ENCODE data around the gene TTYH3.

The TTYH3 gene

DNA sequence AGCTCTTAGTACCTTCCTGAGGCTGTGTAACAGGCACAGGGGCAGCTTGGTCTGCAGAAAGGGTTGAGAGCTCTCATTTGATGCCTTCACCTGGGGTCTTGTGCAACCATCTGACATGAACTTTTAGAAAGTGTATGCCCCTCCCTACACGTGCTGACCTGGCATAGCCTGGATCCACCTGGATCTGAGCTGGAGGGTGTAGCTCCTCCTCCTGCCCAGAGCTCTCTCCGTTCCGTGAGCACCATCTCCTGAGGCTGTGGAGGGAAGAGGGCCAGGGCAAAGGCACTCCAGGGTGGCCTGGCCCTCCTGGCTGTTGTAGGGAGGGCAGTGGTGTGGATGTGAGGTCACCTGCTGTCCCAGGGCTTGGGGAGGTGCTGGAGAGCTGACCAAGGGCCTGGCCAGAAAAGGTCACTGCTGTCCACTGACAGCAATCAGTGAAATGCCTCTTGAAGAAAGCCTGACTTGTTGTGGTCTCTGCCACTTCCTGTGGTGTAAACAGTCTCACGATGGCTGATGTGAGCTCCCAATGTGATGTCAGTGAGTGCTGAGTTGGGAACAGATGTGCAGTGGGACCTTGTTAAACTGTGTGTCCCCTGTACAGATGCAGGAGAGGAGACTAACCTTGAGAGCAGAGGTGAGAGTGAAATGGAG, 79.2 kb downstream of the TTYH3 start:
- DNase-seq, result no peak

DNA sequence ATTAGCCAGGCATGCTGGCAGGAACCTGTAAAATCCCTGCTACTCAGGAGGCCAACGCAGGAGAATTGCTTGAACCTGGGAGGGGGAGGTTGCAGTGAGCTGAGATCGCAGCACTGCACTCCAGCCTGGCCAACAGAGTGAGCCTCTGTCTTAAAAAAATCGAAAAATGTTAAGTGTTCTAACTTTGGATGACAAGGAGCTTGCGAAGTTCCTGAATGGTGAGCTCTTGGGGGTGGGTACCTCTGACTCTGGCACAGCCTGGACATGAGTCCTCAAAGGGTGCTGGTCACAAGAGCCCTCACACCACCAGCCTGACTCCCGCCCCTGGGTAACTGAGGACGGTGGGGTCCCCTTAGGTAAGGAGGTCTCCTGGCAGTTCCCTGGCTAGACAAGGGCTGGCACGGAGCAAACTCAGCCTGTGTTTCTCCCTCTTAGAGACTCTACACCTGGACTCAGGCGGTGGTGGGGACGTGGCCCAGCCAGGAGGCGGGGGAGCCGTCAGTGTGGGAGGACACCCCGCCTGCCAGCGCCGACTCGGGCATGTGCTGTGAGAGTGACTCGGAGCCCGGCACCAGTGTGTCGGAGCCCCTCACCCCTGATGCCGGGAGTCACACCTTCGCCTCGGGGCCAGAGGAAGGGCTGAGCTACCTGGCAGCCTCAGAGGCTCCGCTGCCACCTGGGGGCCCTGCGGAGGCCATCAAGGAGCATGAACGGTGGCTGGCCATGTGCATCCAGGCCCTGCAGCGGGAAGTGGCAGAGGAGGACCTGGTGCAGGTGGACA, 80.3 kb downstream of the TTYH3 start:
- no peak for DNase-seq

DNA sequence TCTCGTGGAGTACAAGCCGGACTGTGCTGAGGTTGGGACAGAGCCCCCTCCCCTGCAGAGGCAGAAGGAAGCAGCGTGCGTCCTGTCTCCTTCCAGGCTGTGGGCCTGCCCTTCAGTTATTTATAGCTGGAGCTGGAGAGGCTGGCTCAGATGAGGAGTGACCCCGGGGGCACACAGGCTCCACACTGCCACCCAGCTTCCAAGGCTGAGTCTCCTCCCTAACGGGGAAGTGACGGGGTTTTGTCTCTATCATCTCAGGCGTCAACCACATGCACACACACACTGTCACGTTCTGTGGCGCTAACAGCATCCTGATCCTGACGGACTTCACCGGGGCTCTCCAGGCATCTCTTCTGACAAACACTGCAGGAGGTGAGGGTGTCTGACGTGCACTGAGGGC, 81.6 kb downstream of the TTYH3 start:
- DNase-seq, result no peak

DNA sequence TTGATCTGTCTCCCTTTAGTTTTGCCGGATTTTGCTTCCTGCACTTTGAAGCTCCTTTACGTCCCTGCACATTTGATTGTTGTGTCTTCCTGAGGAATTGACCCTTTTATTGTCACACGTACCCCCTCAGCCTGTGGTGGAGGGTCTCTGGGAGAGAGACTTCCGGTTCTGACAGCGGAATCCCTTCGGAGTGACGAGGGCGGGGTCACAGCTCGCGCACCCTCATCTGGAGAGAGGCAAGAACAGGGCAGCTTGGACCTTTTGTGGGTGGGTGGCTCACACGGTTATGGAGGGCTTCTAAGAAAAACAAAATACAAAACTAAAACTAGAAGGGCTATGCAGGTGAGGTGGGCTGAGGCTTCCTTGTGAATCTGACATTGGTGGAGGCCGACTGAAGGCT, 82.2 kb downstream of the TTYH3 start:
- DNase-seq, result no peak

Measured in NCI-H446 (cell line).